GM18517 (cell line): ENCODE results near the gene WDR70.
"Not testable (repeated sequence)": the region's sequence is repeated elsewhere in the genome, so short reads cannot be mapped to it uniquely, and the experiment has no call there.

Source experiments
- ATAC-seq: cut with Tn5 transposase; IDR thresholded peaks from one replicate; pipeline ENCODE4 v1.9.1; 2021; ENCODE audit warnings: mild to moderate bottlenecking, moderate library complexity; ENCODE audit not compliant: unreplicated experiment

Gene WDR70

DNA sequence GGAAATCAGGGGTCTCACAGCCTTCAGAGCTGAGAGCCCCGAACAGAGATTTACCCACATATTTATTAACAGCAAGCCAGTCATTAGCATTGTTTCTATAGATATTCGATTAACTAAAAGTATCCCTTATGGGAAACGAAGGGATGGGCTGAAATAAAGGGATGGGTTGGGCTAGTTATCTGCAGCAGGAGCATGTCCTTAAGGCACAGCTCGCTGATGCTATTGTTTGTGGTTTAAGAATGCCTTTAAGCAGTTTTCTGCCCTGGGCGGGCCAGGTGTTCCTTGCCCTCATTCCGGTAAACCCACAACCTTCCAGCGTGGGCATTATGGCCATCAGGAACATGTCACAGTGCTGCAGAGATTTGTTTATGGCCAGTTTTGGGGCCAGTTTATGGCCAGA, 74.1 kb downstream of the WDR70 start:
- ATAC-seq = not testable (repeated sequence)

- not testable (repeated sequence) for ATAC-seq
Observed at GRCh38 chr5:37454402-37455055, 75.4 kb downstream of the WDR70 start.

DNA sequence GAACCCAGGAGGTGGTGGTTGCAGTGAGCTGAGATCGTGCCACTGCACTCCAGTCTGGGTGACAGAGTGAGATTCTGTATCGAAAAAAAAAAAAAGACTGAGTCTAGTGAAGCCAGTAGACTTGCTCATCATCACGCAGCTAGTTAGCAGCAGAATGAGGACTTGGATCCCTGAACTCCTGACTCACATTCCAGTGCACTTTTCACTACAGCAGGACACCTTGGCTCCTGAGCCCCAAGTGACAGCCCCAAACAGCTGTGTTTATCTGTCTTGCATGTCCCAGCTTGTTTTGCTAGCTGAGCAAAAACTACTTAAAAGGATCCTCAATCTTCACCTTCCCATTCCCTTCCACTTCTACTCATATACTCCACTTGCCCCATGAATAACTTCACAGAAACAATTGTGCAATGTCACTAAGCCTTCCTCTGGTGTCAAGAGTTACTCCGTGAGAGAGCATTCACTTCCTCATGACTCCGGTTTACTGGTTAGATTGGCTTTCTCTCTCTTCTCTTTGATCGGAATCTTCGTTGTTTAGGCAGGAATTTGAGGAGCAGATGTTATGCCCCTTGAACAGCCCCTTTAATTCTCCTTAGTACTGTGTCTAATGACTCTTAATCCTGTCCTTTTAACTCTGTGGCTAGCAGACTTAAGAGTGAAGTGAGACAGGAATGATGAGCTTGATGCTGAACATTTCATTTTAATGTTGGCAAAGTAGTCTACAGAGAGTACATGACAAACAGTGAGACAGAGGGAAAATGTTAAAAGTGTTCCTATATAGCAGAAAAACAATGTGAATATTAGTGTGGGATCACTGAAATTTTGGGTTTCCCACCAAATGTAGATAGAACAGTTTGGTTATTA, 84.3 kb downstream of the WDR70 start:
- not testable (repeated sequence) for ATAC-seq

GRCh38 chr5:37464581-37464980, 85.5 kb downstream of the WDR70 start:
- ATAC-seq = not testable (repeated sequence)

GRCh38 chr5:37469383-37469782, 90.3 kb downstream of the WDR70 start:
- ATAC-seq = not testable (repeated sequence)

- no peak for ATAC-seq
Observed at GRCh38 chr5:37471666-37472197, 92.6 kb downstream of the WDR70 start.

GRCh38 chr5:37477426-37477825, 98.3 kb downstream of the WDR70 start:
- ATAC-seq = no peak

DNA sequence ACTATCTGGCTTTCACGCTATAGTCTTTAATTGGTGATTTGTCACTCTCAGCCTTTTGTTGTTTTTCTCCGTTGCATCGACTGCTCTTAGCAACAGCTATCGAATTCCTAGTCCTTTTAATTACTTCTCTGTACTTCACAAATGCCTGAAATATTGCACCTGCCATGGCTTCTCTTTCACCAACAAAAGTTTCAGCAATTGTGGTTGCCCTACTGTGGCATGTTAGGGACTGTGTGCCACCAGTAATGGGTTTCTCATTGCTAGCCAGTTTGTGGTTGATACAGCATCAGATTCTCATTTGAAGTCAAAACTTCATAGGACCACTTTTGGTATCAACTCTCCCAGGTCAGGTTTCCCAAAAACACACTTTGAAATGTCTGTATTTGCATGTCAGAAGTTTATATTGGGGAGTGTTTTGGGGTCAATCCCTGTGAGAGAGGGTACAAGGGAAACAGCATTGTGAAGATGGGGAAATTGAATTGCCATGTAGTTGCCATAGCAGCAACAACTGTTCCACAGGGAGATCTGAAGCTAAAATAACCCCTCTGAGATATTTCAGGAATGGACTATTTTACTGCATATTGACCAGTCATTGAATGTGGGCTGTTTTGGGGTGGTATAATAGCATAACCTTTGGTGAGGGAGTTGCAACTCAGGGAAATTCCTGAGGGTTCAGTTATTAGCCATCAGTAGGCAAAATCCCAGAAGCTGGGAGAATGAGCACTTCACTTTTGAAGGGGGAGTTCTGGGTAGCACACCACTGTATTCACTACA, 99.2 kb downstream of the WDR70 start:
- ATAC-seq = no peak

DNA sequence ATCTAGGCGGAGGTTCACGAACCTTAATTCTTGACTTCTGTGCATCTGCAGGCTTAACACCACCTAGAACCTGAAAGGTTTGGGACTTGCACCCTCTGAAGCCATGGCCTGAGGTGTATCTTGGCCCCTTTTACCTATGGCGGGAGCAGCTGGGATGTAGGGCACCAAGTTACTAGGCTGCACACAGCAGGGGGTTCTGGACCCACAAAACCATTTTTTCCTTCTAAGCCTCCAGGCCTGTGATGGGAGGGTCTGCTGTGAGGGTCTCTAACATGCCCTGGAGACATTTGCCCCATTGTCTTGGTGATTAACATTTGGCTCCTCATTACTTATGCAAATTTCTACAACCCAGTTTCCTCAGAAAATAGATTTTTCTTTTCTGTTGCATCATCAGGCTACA, 102.3 kb downstream of the WDR70 start:
- not testable (repeated sequence) for ATAC-seq

DNA sequence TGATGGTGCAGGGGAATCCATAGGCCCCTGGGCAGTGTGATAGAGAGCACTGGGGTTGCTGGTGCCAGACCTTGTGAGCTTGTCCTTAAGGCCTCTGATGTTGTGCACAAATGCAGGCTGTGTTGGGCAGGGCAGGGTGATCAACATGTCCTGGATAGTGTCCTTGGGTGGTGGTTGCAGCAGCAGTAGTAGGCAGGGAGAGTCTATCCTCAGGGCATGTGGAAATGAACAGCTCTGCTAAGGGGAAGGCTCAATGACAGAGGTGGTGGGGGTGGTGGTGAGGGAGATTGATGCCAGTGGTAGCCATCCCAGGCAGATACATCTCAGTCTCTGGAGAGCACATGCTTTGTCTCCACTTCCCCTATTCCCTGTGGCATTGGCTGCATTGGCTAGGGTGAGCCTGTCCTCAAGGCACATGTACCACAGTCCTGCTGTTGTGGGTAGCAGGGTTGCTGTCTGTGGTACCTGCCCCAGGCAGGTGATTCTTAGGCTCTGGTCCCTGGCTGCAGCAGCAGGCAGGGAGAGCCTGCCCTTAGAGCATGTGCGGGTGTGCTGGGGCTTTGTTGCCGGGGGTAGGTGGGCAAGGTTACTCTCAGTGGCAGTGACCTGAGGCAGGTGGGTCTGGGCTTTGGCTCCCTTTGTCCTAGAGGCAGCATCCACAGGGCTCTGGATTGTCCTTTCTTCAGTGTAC, 111.1 kb downstream of the WDR70 start:
- ATAC-seq = no peak

DNA sequence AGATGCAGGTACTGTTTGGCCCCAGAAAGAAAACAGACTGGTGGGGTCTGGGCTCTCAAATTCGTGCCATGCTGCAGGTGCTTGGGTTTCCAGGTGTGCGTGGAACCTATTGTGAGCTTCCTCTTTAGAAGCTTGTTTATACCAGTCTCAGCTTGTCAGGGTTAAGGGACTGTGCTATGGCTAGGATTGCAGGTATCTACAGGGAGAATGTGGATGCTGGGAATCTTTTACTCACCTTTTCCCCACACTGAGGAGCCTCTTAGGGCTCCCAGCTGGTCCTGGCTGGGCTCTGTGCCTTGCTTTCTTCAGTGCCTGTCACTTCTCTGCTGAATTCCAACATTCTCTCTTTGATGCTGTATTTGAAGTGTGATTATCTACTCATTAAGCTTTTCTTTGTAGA, 111.8 kb downstream of the WDR70 start:
- ATAC-seq = no peak

DNA sequence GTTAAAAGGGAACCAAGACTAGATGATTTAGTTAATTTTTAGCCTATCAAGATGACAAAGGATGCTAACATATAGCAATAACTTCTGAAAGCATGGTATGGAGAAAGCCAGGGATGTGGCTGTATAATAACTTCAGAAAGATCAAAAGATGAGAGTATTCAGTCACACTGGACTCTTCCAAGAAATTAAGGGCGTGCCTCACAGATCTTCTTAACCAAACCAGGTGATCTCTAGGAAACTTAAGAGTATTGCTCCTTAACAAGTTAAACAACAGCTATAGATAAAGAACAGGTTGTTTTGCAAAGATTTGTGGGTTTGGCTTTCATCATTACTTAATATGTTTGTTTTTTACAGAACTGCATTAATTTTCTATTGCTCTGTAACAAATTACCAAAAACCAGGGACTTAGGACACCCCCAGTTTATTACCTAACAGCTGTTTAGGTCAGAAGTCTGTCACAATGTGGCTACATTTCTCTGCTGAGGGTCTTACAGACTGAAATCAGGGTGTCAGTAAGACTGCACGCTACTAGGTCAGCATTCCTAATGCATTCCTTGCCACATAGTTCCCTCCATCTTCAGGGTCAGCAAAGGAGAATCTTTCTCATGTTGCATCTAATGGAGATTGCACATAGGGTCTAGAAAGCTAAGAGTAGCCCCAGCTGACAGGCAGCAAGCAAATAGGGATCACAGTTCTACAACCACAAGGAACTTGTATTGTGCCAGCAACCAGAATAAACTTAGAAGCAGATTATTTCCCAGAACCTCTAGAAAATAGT, 113.8 kb downstream of the WDR70 start:
- no peak for ATAC-seq

DNA sequence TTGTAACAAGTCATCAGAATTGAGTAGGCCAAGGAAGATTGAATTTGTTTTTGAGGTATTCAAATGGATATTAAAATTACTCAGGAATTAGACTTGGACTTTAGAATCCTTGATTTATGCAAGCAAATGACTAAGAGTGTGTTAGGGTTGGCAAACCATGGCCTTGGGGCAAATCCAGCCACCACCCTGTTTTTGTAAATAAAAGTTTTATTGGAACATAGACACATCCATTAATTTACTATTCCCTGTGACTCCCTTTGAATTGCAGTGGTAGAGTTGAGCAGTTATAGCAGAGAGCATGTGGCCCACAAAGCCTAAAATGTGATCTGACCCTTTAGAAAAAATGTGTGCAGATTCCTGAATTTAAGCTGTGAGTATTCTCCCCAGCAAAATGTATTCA, 115.6 kb downstream of the WDR70 start:
- ATAC-seq = no peak

GRCh38 chr5:37495210-37495609, 116.1 kb downstream of the WDR70 start:
- ATAC-seq = no peak

DNA sequence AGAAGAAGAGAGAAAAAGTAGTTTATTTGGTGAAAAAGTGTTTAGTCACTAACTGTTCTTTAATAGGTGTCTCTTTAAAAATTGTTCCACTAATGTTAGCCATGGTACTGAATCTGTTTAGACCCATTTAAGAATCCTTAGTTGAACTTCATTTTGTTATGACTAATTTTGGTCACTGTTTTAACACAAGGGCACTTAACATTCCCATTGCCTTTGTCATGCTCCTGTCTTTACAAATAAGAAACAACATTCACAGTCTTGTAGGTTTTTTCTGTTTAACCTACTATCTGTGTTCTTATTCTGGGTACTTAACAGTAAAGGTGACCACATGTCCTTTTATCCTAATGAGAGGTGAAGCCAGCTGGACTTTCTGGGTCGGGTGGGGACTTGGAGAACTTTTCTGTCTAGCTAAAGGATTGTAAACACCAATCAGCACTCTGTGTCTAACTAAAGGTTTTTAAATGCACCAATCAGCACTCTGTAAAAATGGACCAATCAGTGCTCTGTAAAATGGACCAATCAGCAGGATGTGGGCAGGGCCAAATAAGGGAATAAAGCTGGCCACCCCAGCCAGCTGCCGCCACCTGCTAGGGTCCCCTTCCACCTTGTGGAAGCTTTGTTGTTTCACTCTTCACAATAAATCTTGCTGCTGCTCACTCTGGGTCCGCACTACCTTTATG, 116.7 kb downstream of the WDR70 start:
- no peak for ATAC-seq

- ATAC-seq = no peak
Observed at GRCh38 chr5:37496902-37497445, 117.9 kb downstream of the WDR70 start.

DNA sequence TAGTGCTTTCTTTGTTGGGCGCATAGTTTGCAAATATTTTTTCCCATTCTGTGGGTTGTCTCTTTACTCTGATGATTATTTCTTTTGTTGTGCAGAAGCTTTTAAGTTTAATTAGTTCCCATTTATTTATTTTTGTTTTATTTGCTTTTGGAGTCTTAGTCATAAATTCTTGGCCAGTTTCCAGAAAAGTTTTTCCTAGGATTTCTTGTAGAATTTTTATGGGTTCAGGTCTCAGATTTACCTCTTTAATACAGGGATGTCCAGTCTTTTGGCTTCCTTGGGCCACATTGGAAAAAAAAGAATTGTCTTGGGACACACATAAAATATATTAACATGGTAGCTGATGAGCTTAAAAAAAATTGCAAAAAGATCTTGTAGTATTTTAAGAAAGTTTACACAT, 122.0 kb downstream of the WDR70 start:
- no peak for ATAC-seq

GRCh38 chr5:37506241-37506640, 127.1 kb downstream of the WDR70 start:
- no peak for ATAC-seq

GRCh38 chr5:37506722-37507121, 127.6 kb downstream of the WDR70 start:
- ATAC-seq = no peak
